ENCODE measurements around the gene POLE3.

DNA sequence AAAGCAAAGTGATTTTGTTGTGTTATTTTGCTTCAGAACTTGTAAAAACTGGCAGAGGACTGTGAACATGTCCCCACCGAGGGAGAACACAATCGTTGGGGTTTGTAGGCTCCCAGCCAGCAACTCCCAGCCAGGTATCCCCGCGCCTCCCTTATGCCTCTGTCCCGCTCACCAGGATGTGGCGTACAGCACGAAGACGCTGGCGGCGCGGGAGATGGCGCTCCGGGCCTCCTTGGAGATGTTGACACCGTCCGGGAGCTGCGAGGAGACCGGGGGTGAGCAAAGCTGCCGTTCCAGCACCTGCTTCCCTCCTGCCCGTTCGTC lies 630 bp downstream of the POLE3 start:
- TF ChIP-seq POLR2A (IDR thresholded peaks at IDR 0.05; ENCODE audit: low read depth, low read length) (no peak), POLR2AphosphoS5 (IDR thresholded peaks at IDR 0.05; ENCODE audit: low read depth, low read length) (no peak)

Data from GM12892 (cell line).